Measurements from ENCODE around the gene SPRYD7.
"Not testable (repeated sequence)": the region's sequence is repeated elsewhere in the genome, so short reads cannot be mapped to it uniquely, and the experiment has no call there.

Gene SPRYD7, protein sequence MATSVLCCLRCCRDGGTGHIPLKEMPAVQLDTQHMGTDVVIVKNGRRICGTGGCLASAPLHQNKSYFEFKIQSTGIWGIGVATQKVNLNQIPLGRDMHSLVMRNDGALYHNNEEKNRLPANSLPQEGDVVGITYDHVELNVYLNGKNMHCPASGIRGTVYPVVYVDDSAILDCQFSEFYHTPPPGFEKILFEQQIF

GRCh38 chr13:49936075-49936967 is at the start of gene SPRYD7:
Gene SPRYD7 (minus strand): TSS chr13:49936340. CDS start chr13:49936235, 105 bp downstream.
- DNase-seq: peak; percentile 85

GRCh38 chr13:49985129-49985528 is 49.0 kb upstream of the SPRYD7 start:
- no peak for DNase-seq

GRCh38 chr13:49980266-49980665 is 44.1 kb upstream of the SPRYD7 start:
- no peak for DNase-seq

GRCh38 chr13:49977992-49978391 is 41.9 kb upstream of the SPRYD7 start:
- DNase-seq: no peak

DNA sequence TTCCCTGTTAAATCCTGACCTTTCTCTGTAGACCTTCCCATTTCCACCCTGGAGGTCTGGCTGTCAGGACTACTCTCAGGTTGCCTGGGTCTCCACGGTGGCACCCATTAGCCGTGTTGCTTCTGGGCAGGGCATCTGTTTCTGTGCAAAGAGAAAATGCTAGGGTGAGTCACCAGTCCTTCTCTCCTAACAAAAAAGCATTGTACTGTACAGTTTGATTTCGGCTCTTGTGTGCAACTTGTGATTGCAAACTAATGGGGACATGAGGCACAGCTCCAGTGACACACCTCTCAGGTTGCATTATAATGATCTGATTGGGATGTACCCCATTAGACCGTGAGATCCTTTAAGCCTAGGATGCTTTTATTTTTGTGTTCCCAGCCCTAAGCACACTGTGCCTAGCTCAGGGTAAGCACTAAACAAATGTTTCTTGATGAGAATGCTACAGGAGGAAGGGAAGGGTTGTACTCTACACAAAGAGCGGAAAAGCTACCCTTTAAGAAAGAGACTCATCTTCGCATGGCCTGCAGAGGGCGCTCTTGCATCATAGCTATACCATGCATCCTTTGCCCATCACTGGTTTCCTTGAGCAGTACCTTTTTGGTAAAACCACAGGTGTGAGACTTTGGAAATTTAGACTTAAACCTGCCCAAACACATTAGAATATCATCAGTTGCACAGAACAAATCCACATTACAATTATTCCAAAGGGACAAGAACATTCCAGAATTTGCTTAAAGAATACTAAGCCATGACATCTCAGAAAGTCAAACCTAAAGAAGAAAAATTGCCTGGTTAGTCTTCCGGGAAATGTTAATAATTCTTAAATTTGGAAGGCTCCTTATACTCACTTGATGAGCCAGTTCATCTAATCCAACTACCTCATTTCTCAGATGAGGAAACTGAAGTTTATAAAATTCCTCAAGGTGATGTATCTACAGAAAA is 40.4 kb upstream of the SPRYD7 start:
- DNase-seq: peak; percentile 66

GRCh38 chr13:49975826-49976225 is 39.7 kb upstream of the SPRYD7 start:
- no peak for DNase-seq

GRCh38 chr13:49972709-49973108 is 36.6 kb upstream of the SPRYD7 start:
- DNase-seq: no peak

- DNase-seq: no peak
Observed at GRCh38 chr13:49967456-49967855, 31.3 kb upstream of the SPRYD7 start.

GRCh38 chr13:49958321-49958720 is 22.2 kb upstream of the SPRYD7 start:
- no peak for DNase-seq

GRCh38 chr13:49956131-49956530 is 20.0 kb upstream of the SPRYD7 start:
- no peak for DNase-seq

DNA sequence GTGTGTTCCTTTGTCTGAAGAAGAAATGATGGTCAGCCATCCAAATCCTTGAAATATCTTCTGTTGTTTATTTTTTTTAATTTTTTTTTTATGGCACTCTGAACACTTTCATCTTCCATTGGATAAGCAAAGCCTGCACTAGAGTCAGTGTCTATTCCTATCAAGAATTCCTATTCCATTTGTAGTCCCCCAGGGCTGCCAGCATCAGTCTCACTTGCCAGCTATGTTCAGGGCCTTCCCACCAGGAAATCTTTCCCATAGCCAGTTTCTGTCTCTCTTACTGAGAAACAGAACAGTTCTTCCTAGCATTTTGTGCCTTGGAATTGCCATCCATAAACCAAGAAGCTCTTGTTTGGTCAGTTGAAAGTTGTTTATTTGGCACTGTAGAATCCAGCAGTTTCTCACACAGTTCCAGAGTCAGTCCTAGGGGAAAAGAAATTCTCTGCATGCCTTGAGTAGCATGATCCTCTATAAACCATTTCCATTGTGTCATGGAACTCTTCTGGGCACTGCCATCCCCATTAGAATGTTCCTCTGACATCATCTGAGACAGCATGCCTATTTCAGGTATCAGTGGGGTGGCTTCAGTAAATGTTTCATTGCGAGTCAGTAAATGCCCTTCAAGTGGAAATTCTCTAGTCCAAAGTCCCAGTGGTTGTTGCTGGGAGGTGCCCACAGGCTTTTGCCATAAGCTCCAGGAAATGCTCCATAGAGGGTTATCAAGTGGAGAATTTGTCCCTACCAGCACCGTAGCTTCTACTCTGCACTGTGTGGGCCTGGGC is 18.7 kb upstream of the SPRYD7 start:
- DNase-seq: no peak

DNA sequence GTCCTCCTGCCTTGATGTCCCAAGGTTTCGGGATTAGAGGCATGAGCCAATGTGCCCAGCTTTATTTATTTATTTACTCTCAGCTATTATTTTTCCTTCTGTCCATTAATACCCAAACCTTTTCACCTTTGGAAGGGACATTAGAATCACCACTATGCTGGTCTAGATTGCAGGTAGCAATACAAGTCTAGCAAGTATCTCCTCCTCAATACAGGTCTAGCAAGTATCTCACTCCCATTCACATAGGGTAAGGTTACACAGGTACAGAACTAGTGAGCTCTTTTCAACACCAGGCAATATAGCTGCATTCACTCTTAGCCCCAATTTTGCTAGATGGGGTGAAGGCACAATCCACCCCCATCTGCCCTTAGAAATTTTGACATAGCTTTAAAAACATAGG is 17.4 kb upstream of the SPRYD7 start:
- no peak for DNase-seq

DNA sequence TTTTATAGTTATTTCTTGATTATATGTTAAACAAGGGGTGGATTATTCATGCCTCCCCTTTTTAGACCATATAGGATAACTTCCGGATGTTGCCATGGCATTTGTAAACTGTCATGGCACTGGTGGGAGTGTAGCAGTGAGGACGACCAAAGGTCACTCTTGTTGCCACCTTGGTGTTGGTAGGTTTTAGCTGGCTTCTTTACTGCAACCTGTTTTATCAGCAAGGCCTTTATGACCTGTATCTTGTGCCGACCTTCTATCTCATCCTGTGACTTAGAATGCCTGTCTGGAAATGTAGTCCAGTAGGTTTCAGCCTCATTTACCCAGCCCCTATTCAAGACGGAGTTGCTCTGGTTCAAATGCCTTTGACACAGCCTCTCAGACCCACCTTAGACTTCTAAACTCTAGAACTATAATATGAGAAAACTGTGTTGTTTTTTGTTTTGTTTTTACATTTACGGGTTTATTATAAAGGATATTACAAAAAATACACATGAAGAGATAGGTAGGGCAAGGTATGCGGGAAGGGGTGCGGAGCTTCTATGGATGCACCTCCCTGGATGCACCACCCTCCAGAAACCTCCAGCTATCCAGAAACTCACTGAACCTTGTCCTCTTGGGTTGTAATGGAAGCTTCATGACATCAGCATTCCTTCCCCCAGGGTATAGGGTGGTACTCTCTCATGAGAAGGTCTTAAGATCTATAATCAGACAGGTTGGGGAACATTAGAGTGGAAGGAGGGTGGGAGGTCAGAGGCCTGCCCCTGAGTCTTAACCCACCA is 15.8 kb upstream of the SPRYD7 start:
- no peak for DNase-seq

GRCh38 chr13:49948777-49949270 is 12.7 kb upstream of the SPRYD7 start:
- not testable (repeated sequence) for DNase-seq

- DNase-seq: no peak
Observed at GRCh38 chr13:49939321-49939720, 3.2 kb upstream of the SPRYD7 start.

- no peak for DNase-seq
Observed at GRCh38 chr13:49938921-49939320, 2.8 kb upstream of the SPRYD7 start.

- DNase-seq: no peak
Observed at GRCh38 chr13:49938314-49938713, 2.2 kb upstream of the SPRYD7 start.

- DNase-seq: no peak
Observed at GRCh38 chr13:49936968-49937273, 781 bp upstream of the SPRYD7 start.

DNA sequence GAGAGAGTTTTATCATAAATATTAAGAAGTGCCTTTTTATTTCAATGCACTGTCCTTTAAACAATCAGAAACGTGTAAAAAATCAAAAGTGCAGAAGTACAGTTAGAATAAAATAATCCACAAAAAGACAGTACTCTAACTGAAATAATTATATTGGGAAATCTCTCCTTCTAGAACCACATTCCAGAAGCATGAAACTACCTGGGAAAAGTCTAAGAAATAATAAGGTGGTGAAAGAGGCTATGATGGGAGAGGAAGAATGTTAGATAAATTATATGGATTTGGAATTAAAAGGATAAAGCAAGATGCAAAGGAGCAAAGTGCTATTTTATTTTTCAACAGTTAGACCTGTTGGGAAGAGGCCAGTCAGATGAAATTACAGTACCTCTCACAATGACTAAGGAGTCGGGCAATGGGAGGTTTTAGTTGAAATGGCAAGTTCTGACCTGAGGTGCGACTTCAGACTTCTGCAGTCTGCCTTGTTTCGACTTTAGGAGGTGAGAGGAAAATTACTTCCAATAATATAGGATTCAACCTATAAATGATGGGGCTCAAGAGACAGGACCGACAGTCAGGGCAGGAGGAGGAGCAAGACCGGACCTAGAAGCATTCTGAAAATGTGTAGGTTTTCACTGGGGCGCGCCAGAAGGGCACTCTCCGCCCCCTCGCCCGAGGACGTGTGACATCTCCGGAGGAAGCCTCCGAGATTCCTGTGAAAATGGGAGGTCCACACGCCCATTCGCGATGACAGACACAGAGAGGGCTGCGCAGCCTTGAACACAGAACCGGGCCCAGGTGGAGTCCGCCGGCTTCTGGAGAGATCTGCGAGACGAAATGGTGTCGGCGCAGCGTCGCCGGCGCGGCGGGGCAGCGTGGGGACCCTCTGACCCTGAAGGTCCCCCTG is 717 bp downstream of the SPRYD7 start:
- DNase-seq: no peak

DNA sequence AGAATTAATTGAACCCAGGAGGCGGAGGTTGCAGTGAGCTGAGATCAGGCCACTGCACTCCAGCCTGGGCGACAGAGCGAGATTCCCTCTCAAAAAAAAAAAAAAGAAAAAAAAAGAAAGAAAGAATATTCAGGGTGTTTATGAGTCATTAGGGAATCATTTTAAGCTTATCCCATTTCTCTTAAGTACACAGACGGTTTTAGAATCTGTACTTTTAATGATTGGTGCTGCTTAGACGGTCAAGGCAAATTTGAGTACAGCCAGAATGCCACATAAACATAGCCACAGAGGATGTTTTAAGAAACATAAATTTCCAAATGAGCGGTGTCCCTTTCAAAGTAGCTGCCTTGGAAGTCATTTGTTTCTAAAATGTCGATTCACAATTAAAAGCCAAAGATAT is 2.6 kb downstream of the SPRYD7 start:
- no peak for DNase-seq

GRCh38 chr13:49932868-49933267 is 3.3 kb downstream of the SPRYD7 start:
- DNase-seq: no peak
